ENCODE results near the gene CHCHD3. TPM values are rescaled to one million over a fixed set of nuclear protein-coding genes. Genes with fewer than 3 reads are reported as not detected.

The CHCHD3 gene
- total RNA-seq, 2 donors from 2014 or later: 36.1 to 43.0 TPM

DNA sequence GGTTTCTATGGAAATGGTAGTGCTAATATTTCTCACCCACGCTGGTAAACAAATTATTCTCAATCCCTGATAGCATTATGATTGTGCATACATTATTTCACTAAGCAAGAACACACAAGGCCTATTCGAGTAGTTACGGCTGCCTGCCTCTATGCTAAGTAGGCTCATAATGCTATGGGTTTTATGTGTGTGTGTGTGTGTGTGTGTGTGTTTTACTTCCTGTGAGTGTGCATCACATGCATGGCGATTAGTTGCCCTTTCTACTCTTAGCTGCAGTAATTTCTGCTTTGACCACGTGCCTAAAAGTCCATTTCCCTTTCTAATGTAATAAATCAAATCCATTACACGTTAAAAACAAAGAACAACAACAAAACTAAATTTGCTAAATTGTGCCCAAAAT is 117.0 kb downstream of the CHCHD3 start:
- Histone ChIP-seq H3K36me3 (no peaks in the 10 kb centered on the region), H3K4me3 (no peak overlapping the region), H3K27me3 (replicated peaks; ENCODE audit: insufficient read depth) (no peaks in the 10 kb centered on the region), H3K27ac (no peak overlapping the region), H3K9me3 (no peaks in the 10 kb centered on the region), H3K4me1 (ENCODE audit: control insufficient read depth in 1 of 2, low read depth in 2 of 2) (no peaks in the 10 kb centered on the region)
- ATAC-seq (ENCODE audit: insufficient number of reproducible peaks, low FRiP score, low read depth) (no peak), DNase-seq (ENCODE audit: low spot score) (no peak)
- TF ChIP-seq CTCF (IDR thresholded peaks at IDR 0.05): no peak

DNA sequence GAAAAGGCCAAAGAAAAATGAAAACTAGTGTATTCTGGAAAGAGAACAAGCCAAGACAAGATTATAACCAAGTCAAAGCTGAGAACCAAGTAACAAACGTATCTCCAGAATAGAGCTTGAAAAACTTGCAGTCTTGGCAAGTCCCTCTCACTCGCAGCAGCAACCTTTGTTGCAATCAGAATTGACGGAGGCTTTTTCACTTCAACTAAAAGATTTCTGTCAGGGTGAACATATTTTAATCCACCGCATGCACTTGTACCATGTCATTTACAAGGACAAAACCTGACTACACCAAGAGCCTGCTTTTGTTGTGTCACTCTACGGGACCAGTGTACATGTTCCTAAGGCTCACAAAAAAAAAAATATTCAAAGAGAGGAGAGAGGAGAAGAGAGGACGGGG is 122.0 kb downstream of the CHCHD3 start:
- no peak for TF ChIP-seq CTCF (IDR thresholded peaks at IDR 0.05)
- DNase-seq (ENCODE audit: low spot score) (no peak), ATAC-seq (ENCODE audit: insufficient number of reproducible peaks, low FRiP score, low read depth) (no peak)
- H3K36me3 ChIP-seq: no peaks in the 10 kb centered on the region
- H3K27me3 ChIP-seq (replicated peaks; ENCODE audit: insufficient read depth): no peaks in the 10 kb centered on the region
- H3K27ac ChIP-seq: no peak overlapping the region
- no peak overlapping the region for H3K4me3 ChIP-seq
- no peaks in the 10 kb centered on the region for H3K4me1 ChIP-seq (ENCODE audit: control insufficient read depth in 1 of 2, low read depth in 2 of 2)
- H3K9me3 ChIP-seq: no peaks in the 10 kb centered on the region

GRCh38 chr7:132956556-132956955 is 125.3 kb downstream of the CHCHD3 start:
- Histone ChIP-seq H3K4me1 (ENCODE audit: control insufficient read depth in 1 of 2, low read depth in 2 of 2) (no peaks in the 10 kb centered on the region), H3K4me3 (no peak overlapping the region), H3K9me3 (no peaks in the 10 kb centered on the region), H3K36me3 (no peaks in the 10 kb centered on the region), H3K27ac (no peak overlapping the region), H3K27me3 (replicated peaks; ENCODE audit: insufficient read depth) (no peaks in the 10 kb centered on the region)
- TF ChIP-seq CTCF (IDR thresholded peaks at IDR 0.05): no peak
- DNase-seq (ENCODE audit: low spot score): no peak
- no peak for ATAC-seq (ENCODE audit: insufficient number of reproducible peaks, low FRiP score, low read depth)

GRCh38 chr7:132953468-132953867 is 128.4 kb downstream of the CHCHD3 start:
- ATAC-seq (ENCODE audit: insufficient number of reproducible peaks, low FRiP score, low read depth): no peak

DNA sequence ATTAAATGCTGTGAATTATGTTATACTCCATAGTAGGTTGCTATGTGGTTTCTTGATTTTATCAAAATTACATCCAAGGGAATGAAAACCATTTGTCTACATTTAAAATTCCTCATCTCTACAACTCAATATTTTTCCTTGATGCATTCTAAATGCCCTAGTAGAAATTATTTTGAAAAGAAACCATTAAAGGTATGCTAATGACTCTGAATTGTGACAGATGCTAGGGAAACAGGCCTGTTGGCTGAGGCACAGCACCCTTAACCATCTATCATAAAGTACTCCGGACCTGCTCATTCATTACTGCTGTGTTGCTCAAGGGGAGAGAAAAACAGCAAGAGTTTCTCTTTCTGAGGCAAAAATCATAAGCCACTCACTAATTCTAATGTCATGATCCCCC is 131.2 kb downstream of the CHCHD3 start:
- DNase-seq (ENCODE audit: low spot score): no peak
- ATAC-seq (ENCODE audit: insufficient number of reproducible peaks, low FRiP score, low read depth): no peak
- Histone ChIP-seq H3K27ac (no peak overlapping the region), H3K4me1 (ENCODE audit: control insufficient read depth in 1 of 2, low read depth in 2 of 2) (no peaks in the 10 kb centered on the region), H3K9me3 (no peaks in the 10 kb centered on the region), H3K36me3 (no peaks in the 10 kb centered on the region), H3K27me3 (replicated peaks; ENCODE audit: insufficient read depth) (no peaks in the 10 kb centered on the region), H3K4me3 (no peak overlapping the region)
- TF ChIP-seq CTCF (IDR thresholded peaks at IDR 0.05): no peak

More at GRCh38 chr7:132953468-132953867, 128.4 kb downstream of the CHCHD3 start:
- no peak for DNase-seq (ENCODE audit: low spot score)
- no peaks in the 10 kb centered on the region for H3K36me3 ChIP-seq
- TF ChIP-seq CTCF (IDR thresholded peaks at IDR 0.05): no peak
- H3K27me3 ChIP-seq (replicated peaks; ENCODE audit: insufficient read depth): no peaks in the 10 kb centered on the region
- H3K4me3 ChIP-seq: no peak overlapping the region
- H3K9me3 ChIP-seq: no peaks in the 10 kb centered on the region
- no peak overlapping the region for H3K27ac ChIP-seq
- no peaks in the 10 kb centered on the region for H3K4me1 ChIP-seq (ENCODE audit: control insufficient read depth in 1 of 2, low read depth in 2 of 2)

Data from thoracic aorta (tissue), 2 donors.